Ovary (tissue), 9 donors: ENCODE results near the gene HIGD1A. TPM values are rescaled to one million over a fixed set of nuclear protein-coding genes. Genes with fewer than 3 reads are reported as not detected.

ENCODE experiments used
- DNase-seq, 5 donors: peaks; one replicate each; pipeline ENCODE4 v3.0.0-alpha.2; 2019 to 2020
- H3K27ac ChIP-seq, 2 donors: fragments of 200-600 bp; one replicate each; pipeline versions ENCODE4 v1.5.1 to v1.8.0; 2019 to 2022
- H3K27me3 ChIP-seq: fragments of 200-600 bp; one replicate; pipeline ENCODE4 v1.8.0; 2022
- H3K36me3 ChIP-seq: fragments of 200-600 bp; sonication (generic); one replicate; pipeline ENCODE4 v1.5.1; 2019
- H3K4me1 ChIP-seq: one replicate; pipeline ENCODE4 v1.8.1; 2013; ENCODE audit warnings: mild to moderate bottlenecking, moderate library complexity; ENCODE audit not compliant: insufficient read depth
- H3K4me3 ChIP-seq: fragments of 200-600 bp; sonication (generic); one replicate; pipeline ENCODE4 v1.5.1; 2017
- H3K9me3 ChIP-seq, 2 donors: fragments of 200-600 bp in 1 of 2; sonication (generic) in 1 of 2; one replicate each; pipeline versions ENCODE4 v1.5.1 to v1.8.1; 2013 to 2019; ENCODE audit warnings: mild to moderate bottlenecking in 1 of 2, moderate library complexity in 1 of 2
- EP300 ChIP-seq: sonication (generic); formaldehyde crosslinking; IDR thresholded peaks from one replicate; pipeline ENCODE4 v1.6.1; 2017; ENCODE audit warnings: antibody characterized with exemption
- POLR2A ChIP-seq: fragments of 450-650 bp; IDR thresholded peaks from one replicate; pipeline ENCODE4 v1.6.1; 2017; ENCODE audit warnings: antibody characterized with exemption, mild to moderate bottlenecking, moderate library complexity
- WGBS, 3 donors: extraction: QIAGEN DNeasy Blood & Tissue Kit in 1 of 3; methylation state at CpG; one replicate each; pipeline versions ENCODE4 v1.1.5 to v1.1.7; 2013 to 2017; 5-methylcytosine and 5-hydroxymethylcytosine counted together
- intact Hi-C, 4 donors: fragments of 100-400 bp; cut with DNase I; formaldehyde crosslinking; loops; one replicate each; pipeline versions ENCODE4 v1.11.0 to v1.15.1; 2022 to 2023
- polyA plus RNA-seq, 2 donors: library from polyadenylated mRNA; stranded (reverse); fragments of 200-250 nt in 1 of 2; fragments of 350-450 nt in 1 of 2; fragmentation: Illumina TruSeq in 1 of 2; extraction: RNeasy Lipid Tissue Mini Kit (QIAGEN cat#74804) in 1 of 2; gene quantifications; one replicate each; pipeline ENCODE4 v1.2.3, GENCODE V29; 2013 to 2014
- total RNA-seq, 7 donors: library from RNA; depleted of rRNA in 2 of 7; stranded (reverse); fragments of >200 nt in 2 of 7; fragmentation: NEBNext Ultra II Directional in 3 of 7; extraction: Animal tissue kit (Norgen Biotek cat#: 25700) in 3 of 7; gene quantifications; one replicate each; pipeline versions ENCODE4 v1.1.0 to v1.2.4, GENCODE V29; 2016 to 2023
- TF ChIP-seq, protein P1 (sequence below), 3 donors: fragments of 450-650 bp in 2 of 3; fragments of 200-600 bp in 1 of 3; IDR thresholded peaks; one replicate each; pipeline versions ENCODE4 v1.5.1 to v1.8.0; 2016 to 2022; ENCODE audit warnings: antibody characterized with exemption in 3 of 3, mild to moderate bottlenecking in 1 of 3
- donor health status: DM: no; HTN: no; CAD: no; lungs with moderate emphysema.
- donor health status: DM: no; HTN: no; CAD: no.
- donor health status: Bipolar disorder and iron deficiency.
- donor health status: DM: yes; HTN: yes; CAD: no.
- donor health status: DM: no; HTN: no; CAD: no.
- donor health status: DM: yes; HTN: yes; CAD: no.

The HIGD1A gene
- total and polyA plus RNA-seq, 9 donors: 44.6 to 126 (median 65.4) TPM

DNA sequence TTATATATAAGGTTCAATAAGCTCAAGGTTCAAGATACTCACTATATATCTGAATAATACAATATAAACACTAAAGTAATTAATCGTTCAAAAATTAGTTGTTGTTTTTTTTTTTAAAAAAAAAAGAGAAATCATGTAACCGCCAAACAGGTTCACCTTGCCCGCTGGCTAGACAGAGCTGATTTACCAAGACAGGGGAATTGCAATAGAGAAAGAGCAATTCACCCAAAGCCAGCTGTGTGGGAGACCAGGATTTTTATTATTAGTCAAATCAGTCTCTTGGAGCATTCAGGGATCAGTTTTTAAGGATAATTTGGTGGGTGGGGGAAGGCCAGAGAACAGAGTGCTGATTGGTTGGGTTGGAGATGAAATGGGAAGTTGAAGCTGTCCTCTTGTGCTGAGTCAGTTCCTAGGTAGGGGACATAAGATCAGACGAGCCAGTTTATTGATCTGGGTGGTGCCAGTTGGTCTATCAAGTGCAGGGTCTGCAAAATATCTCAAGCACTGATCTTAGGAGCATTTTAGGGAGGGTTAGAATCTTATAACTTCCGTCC lies 7.9 kb downstream of the HIGD1A start:
- H3K4me3 ChIP-seq: no peak overlapping the region
- TF ChIP-seq EP300 (no peak), POLR2A (no peak)
- TF ChIP-seq, protein P1, sequence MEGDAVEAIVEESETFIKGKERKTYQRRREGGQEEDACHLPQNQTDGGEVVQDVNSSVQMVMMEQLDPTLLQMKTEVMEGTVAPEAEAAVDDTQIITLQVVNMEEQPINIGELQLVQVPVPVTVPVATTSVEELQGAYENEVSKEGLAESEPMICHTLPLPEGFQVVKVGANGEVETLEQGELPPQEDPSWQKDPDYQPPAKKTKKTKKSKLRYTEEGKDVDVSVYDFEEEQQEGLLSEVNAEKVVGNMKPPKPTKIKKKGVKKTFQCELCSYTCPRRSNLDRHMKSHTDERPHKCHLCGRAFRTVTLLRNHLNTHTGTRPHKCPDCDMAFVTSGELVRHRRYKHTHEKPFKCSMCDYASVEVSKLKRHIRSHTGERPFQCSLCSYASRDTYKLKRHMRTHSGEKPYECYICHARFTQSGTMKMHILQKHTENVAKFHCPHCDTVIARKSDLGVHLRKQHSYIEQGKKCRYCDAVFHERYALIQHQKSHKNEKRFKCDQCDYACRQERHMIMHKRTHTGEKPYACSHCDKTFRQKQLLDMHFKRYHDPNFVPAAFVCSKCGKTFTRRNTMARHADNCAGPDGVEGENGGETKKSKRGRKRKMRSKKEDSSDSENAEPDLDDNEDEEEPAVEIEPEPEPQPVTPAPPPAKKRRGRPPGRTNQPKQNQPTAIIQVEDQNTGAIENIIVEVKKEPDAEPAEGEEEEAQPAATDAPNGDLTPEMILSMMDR (IDR thresholded peaks at IDR 0.05): no peak
- H3K4me1 ChIP-seq: no peaks in the 10 kb centered on the region
- no peak overlapping the region for H3K27ac ChIP-seq
- DNase-seq: no peak
- intact Hi-C loops: no loop called here
- H3K27me3 ChIP-seq: no peaks in the 10 kb centered on the region
- 80 to 90% (median 90%) methylated on average over 4 to 5 of the region's 5 CpGs for WGBS, 3 donors
- no peaks in the 10 kb centered on the region for H3K9me3 ChIP-seq
- H3K36me3 ChIP-seq: no peaks in the 10 kb centered on the region

- intact Hi-C loops: no loop called here
- TF ChIP-seq POLR2A (no peak), EP300 (no peak)
- TF ChIP-seq, protein P1 (IDR thresholded peaks at IDR 0.05): no peak
- DNase-seq: no peak
- Histone ChIP-seq H3K4me1 (no peaks in the 10 kb centered on the region), H3K27me3 (no peaks in the 10 kb centered on the region), H3K9me3 (no peaks in the 10 kb centered on the region), H3K36me3 (no peaks in the 10 kb centered on the region), H3K27ac (no peak overlapping the region), H3K4me3 (no peak overlapping the region)
- WGBS, 3 donors: 95 to 96% (median 96%) methylated on average over 2 of the region's 2 CpGs
These were observed 8.6 kb downstream of the HIGD1A start for GRCh38 chr3:42795621-42796181.

GRCh38 chr3:42790714-42791229 lies 13.5 kb downstream of the HIGD1A start:
- 71 to 73% (median 72%) methylated on average over 6 of the region's 6 CpGs for WGBS, 3 donors
- intact Hi-C loops: no loop called here
- H3K36me3 ChIP-seq: no peaks in the 10 kb centered on the region
- TF ChIP-seq EP300 (no peak), POLR2A (no peak)
- TF ChIP-seq, protein P1 (IDR thresholded peaks at IDR 0.05): no peak
- no peaks in the 10 kb centered on the region for H3K27me3 ChIP-seq
- no peaks in the 10 kb centered on the region for H3K4me1 ChIP-seq
- H3K4me3 ChIP-seq: no peak overlapping the region
- no peak for DNase-seq
- H3K9me3 ChIP-seq: no peaks in the 10 kb centered on the region
- H3K27ac ChIP-seq: no peak overlapping the region

DNA sequence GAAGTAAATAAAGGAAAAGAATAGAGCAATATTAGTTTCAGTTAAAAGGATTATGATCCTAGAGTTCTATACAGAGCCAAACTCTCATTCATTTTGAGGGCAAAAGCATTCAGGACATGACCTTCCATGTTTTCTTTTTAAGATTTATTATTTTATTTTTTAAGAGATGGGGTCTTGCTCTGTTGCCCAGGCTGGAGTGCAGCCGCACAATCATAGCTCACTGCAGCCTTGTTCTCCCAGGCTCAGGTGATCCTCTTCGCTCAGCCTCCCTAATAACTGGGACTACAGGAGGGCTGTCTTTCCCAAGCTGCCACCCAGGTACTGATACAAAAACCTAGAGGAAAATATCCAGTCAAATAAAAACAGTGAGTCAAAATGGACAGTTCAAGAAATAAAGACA lies 17.7 kb downstream of the HIGD1A start:
- Histone ChIP-seq H3K27ac (no peak overlapping the region), H3K4me1 (no peaks in the 10 kb centered on the region), H3K27me3 (no peaks in the 10 kb centered on the region), H3K36me3 (no peaks in the 10 kb centered on the region), H3K4me3 (no peak overlapping the region), H3K9me3 (no peaks in the 10 kb centered on the region)
- no peak for DNase-seq
- intact Hi-C loops: loop anchor here in 2 of 4 donors (10.0 kb wide), 2 partner anchors 48 to 58 kb away; no protein-coding TSS in a partner anchor
- 95 to 97% (median 97%) methylated on average over 2 of the region's 2 CpGs for WGBS, 3 donors
- TF ChIP-seq POLR2A: no peak

- no peaks in the 10 kb centered on the region for H3K4me1 ChIP-seq
- H3K36me3 ChIP-seq: no peaks in the 10 kb centered on the region
- intact Hi-C loops: loop anchor here in 2 of 4 donors (10.0 kb wide), 2 partner anchors 49 to 59 kb away; no protein-coding TSS in a partner anchor
These were observed 18.1 kb downstream of the HIGD1A start for GRCh38 chr3:42786212-42786611.

More at GRCh38 chr3:42786212-42786611, 18.1 kb downstream of the HIGD1A start:
- H3K9me3 ChIP-seq: no peaks in the 10 kb centered on the region
- DNase-seq: no peak
- no peak for TF ChIP-seq EP300
- no peak for TF ChIP-seq POLR2A
- TF ChIP-seq, protein P1 (IDR thresholded peaks at IDR 0.05): no peak
- no peaks in the 10 kb centered on the region for H3K27me3 ChIP-seq
- no peak overlapping the region for H3K4me3 ChIP-seq
- WGBS, 3 donors: 56 to 71% (median 57%) methylated on average over 1 of the region's 1 CpG
- no peak overlapping the region for H3K27ac ChIP-seq
